Measurements from ENCODE around the gene TSHZ2.

DNA sequence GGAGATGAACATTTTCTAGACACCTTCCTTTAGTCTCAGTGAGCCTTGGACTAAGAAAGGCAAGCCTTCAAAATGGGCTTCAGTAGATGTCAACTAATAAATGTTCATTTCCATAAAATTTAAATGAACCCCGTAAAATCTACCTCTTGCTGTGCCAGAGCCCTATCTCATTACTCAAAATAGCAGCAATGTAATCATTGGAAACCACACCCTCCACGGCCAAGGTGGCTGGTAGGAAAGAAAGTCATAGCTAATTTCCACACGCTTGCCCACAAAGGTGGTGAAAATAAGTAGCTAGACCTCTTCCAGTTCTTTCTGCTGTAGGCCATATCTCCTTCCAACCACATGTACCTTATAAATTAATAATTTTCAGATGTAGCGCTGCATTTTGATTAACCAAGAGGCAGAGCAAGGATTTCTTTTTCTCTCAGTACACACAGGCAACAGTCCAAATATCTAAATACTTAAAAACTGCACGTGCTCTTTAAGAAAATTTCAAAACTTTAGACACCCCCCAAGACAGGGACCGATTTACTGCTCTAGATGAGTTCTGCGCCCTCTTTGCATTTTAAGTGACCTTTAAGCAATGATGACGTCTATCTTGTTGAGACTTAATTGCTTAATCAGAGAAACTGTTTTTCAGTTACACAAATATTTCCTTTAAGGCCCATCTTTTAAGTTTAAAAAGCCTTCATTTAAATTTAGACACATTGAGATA lies 330.7 kb downstream of the TSHZ2 start:
- TF ChIP-seq TAF1 (IDR thresholded peaks at IDR 0.05; ENCODE audit: borderline replicate concordance, insufficient read depth, low read length) (no peak), SIN3A (IDR thresholded peaks at IDR 0.05; ENCODE audit: borderline replicate concordance, insufficient read depth, low read length) (no peak), POLR2AphosphoS5 (IDR thresholded peaks at IDR 0.05; ENCODE audit: low read depth, low read length) (no peak)
- TF ChIP-seq, protein P1, sequence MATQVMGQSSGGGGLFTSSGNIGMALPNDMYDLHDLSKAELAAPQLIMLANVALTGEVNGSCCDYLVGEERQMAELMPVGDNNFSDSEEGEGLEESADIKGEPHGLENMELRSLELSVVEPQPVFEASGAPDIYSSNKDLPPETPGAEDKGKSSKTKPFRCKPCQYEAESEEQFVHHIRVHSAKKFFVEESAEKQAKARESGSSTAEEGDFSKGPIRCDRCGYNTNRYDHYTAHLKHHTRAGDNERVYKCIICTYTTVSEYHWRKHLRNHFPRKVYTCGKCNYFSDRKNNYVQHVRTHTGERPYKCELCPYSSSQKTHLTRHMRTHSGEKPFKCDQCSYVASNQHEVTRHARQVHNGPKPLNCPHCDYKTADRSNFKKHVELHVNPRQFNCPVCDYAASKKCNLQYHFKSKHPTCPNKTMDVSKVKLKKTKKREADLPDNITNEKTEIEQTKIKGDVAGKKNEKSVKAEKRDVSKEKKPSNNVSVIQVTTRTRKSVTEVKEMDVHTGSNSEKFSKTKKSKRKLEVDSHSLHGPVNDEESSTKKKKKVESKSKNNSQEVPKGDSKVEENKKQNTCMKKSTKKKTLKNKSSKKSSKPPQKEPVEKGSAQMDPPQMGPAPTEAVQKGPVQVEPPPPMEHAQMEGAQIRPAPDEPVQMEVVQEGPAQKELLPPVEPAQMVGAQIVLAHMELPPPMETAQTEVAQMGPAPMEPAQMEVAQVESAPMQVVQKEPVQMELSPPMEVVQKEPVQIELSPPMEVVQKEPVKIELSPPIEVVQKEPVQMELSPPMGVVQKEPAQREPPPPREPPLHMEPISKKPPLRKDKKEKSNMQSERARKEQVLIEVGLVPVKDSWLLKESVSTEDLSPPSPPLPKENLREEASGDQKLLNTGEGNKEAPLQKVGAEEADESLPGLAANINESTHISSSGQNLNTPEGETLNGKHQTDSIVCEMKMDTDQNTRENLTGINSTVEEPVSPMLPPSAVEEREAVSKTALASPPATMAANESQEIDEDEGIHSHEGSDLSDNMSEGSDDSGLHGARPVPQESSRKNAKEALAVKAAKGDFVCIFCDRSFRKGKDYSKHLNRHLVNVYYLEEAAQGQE (IDR thresholded peaks at IDR 0.05; ENCODE audit: insufficient read depth in 1 of 2, low read depth in 2 of 2, low read length in 2 of 2), result no peak

All from PFSK-1 (cell line).